H1 (cell line): ENCODE data around the gene OST4. TPM values are rescaled to one million over a fixed set of nuclear protein-coding genes. Genes with fewer than 3 reads are reported as not detected.
A peak's percentile ranks its signal among the peaks of the same experiment; 100 is the strongest.

Source experiments
- CTCF ChIA-PET: fragments of 300-600 bp; sonication (Branson Sonifier 250); formaldehyde crosslinking; loops from one replicate; lab custom pipeline; 2021; ENCODE audit not compliant: partially characterized antibody; lab: Charles Lee
- POLR2A ChIA-PET: fragments of 300-600 bp; sonication (Branson Sonifier 250); formaldehyde crosslinking; loops from one replicate; lab custom pipeline; 2021; ENCODE audit warnings: inconsistent platforms; ENCODE audit not compliant: partially characterized antibody; lab: Charles Lee
- DNase-seq, 2 experiments: peaks; one replicate each; pipeline versions ENCODE4 v3.0.0 to v3.0.0-alpha.2; 2010 to 2022; ENCODE audit warnings: low spot score in 2 of 2, low read depth in 1 of 2, mixed read lengths in 1 of 2
- FAIRE-seq: peaks from 2 replicates; lab custom pipeline; 2011; peaks lifted over from hg19 to GRCh38; lab: Jason Lieb, UNC
- H2AFZ ChIP-seq: 2 replicates; pipeline ENCODE4 v1.8.1; 2012; ENCODE audit warnings: low read length, inconsistent platforms
- H2AK5ac ChIP-seq: 2 replicates; pipeline ENCODE4 v1.6.1; 2013; ENCODE audit warnings: low read depth, low read length
- H2BK120ac ChIP-seq: replicated peaks from 2 replicates; pipeline ENCODE3; 2013; ENCODE audit warnings: low read depth, low read length, inconsistent platforms
- H2BK12ac ChIP-seq: 2 replicates; pipeline ENCODE4 v1.6.1; 2013; ENCODE audit warnings: low read depth, low read length
- H2BK15ac ChIP-seq: 2 replicates; pipeline ENCODE4 v1.6.1; 2013; ENCODE audit warnings: low read length
- H2BK20ac ChIP-seq: 2 replicates; pipeline ENCODE4 v1.6.1; 2013; ENCODE audit warnings: low read length
- H2BK5ac ChIP-seq: 2 replicates; pipeline ENCODE4 v1.6.1; 2013; ENCODE audit warnings: low read depth, low read length
- H3K14ac ChIP-seq: 2 replicates; pipeline ENCODE4 v1.6.1; 2013; ENCODE audit warnings: inconsistent platforms; ENCODE audit not compliant: insufficient read length
- H3K18ac ChIP-seq: 2 replicates; pipeline ENCODE4 v1.6.1; 2013; ENCODE audit warnings: low read length; ENCODE audit errors: extremely low read depth
- H3K23ac ChIP-seq: 2 replicates; pipeline ENCODE4 v1.6.1; 2013; ENCODE audit warnings: inconsistent platforms; ENCODE audit not compliant: insufficient read length
- H3K23me2 ChIP-seq: 2 replicates; pipeline ENCODE4 v1.6.1; 2013; ENCODE audit warnings: low read depth, low read length
- H3K27ac ChIP-seq: 2 replicates; pipeline ENCODE4 v1.6.1; 2011; ENCODE audit warnings: low read depth, low read length, inconsistent platforms
- H3K27me3 ChIP-seq, 4 experiments: replicated peaks in 1 of 4; 1 replicate in 1 of 4; 2 replicates in 3 of 4; pipeline versions ENCODE4 v1.6.1 to v1.8.1; 2011 to 2013; ENCODE audit warnings: low read length in 3 of 4, mild to moderate bottlenecking in 3 of 4, inconsistent platforms in 2 of 4, mixed read lengths in 2 of 4, moderate library complexity in 1 of 4; ENCODE audit not compliant: control insufficient read depth in 3 of 4, insufficient read depth in 3 of 4; ENCODE audit errors: extremely low read depth in 1 of 4
- H3K36me3 ChIP-seq, 4 experiments: 2 replicates each; pipeline versions ENCODE4 v1.6.1 to v1.8.1; 2011 to 2013; ENCODE audit warnings: mild to moderate bottlenecking in 4 of 4, low read length in 3 of 4, moderate library complexity in 2 of 4, control low read depth in 1 of 4, inconsistent platforms in 1 of 4; ENCODE audit not compliant: insufficient read depth in 4 of 4, control insufficient read depth in 2 of 4
- H3K4ac ChIP-seq: replicated peaks from 2 replicates; pipeline ENCODE3; 2013; ENCODE audit warnings: low read length, low read depth, mixed read lengths, inconsistent platforms; ENCODE audit not compliant: insufficient read length
- H3K4me1 ChIP-seq, 4 experiments: replicated peaks in 1 of 4; 1 replicate in 1 of 4; 2 replicates in 3 of 4; pipeline versions ENCODE4 v1.6.1 to v1.8.1; 2011 to 2013; ENCODE audit warnings: low read length in 3 of 4, inconsistent platforms in 2 of 4, mixed read lengths in 1 of 4; ENCODE audit not compliant: insufficient read depth in 4 of 4, control insufficient read depth in 3 of 4
- H3K4me2 ChIP-seq, 2 experiments: 2 replicates each; pipeline versions ENCODE4 v1.6.1 to v1.8.1; 2011 to 2013; ENCODE audit warnings: low read depth in 2 of 2, low read length in 2 of 2, control low read depth in 1 of 2, inconsistent platforms in 1 of 2, mild to moderate bottlenecking in 1 of 2; ENCODE audit not compliant: insufficient read depth in 1 of 2
- H3K4me3 ChIP-seq, 4 experiments: fragments of 200-600, 300-600 bp in 1 of 4; sonication (generic), shearing (Covaris generic), sonication (Bioruptor Twin) in 1 of 4; 2 replicates each; pipeline versions ENCODE4 v1.5.1 to v1.8.1; 2011 to 2016; ENCODE audit warnings: low read length in 4 of 4, low read depth in 3 of 4, control low read depth in 2 of 4, inconsistent platforms in 2 of 4, mild to moderate bottlenecking in 2 of 4, mixed read lengths in 1 of 4, moderate library complexity in 1 of 4; ENCODE audit not compliant: insufficient read depth in 2 of 4; ENCODE audit errors: extremely low read depth in 1 of 4
- H3K56ac ChIP-seq: replicated peaks from 2 replicates; pipeline ENCODE3; 2013; ENCODE audit warnings: low read depth, mild to moderate bottlenecking, mixed read lengths, low read length, inconsistent platforms; ENCODE audit not compliant: insufficient read length
- H3K79me1 ChIP-seq: 2 replicates; pipeline ENCODE4 v1.6.1; 2013; ENCODE audit warnings: low read depth, low read length, control low read depth
- H3K79me2 ChIP-seq, 2 experiments: 2 replicates each; pipeline versions ENCODE4 v1.6.1 to v1.8.1; 2012 to 2013; ENCODE audit warnings: low read length in 2 of 2, mild to moderate bottlenecking in 2 of 2, inconsistent platforms in 1 of 2; ENCODE audit not compliant: insufficient read depth in 2 of 2, control insufficient read depth in 1 of 2
- H3K9ac ChIP-seq, 4 experiments: replicated peaks in 1 of 4; 1 replicate in 1 of 4; 2 replicates in 3 of 4; pipeline versions ENCODE4 v1.6.1 to v1.8.1; 2011 to 2013; ENCODE audit warnings: low read depth in 3 of 4, low read length in 3 of 4, control low read depth in 2 of 4, mild to moderate bottlenecking in 2 of 4, moderate library complexity in 2 of 4, inconsistent platforms in 1 of 4; ENCODE audit errors: extremely low read depth in 1 of 4
- H3K9me3 ChIP-seq, 2 experiments: 2 replicates each; pipeline versions ENCODE4 v1.6.1 to v1.8.1; 2012 to 2013; ENCODE audit warnings: mild to moderate bottlenecking in 2 of 2, moderate library complexity in 2 of 2, control low read depth in 1 of 2, inconsistent platforms in 1 of 2, low read depth in 1 of 2, low read length in 1 of 2, mixed read lengths in 1 of 2; ENCODE audit not compliant: insufficient read depth in 2 of 2
- H4K20me1 ChIP-seq, 2 experiments: replicated peaks in 1 of 2; 2 replicates each; pipeline versions ENCODE3 to v1.8.1; 2011 to 2013; ENCODE audit warnings: inconsistent platforms in 2 of 2, low read length in 2 of 2, mild to moderate bottlenecking in 1 of 2; ENCODE audit not compliant: insufficient read depth in 2 of 2, control insufficient read depth in 1 of 2
- H4K5ac ChIP-seq: 2 replicates; pipeline ENCODE4 v1.6.1; 2013; ENCODE audit warnings: low read length, low read depth, mixed read lengths, inconsistent platforms; ENCODE audit not compliant: insufficient read length
- H4K8ac ChIP-seq: 2 replicates; pipeline ENCODE4 v1.8.0; 2013; ENCODE audit warnings: mild to moderate bottlenecking, moderate library complexity, low read length, inconsistent platforms; ENCODE audit not compliant: insufficient read depth; ENCODE audit errors: extremely low read depth
- H4K91ac ChIP-seq: replicated peaks from 2 replicates; pipeline ENCODE3; 2013; ENCODE audit warnings: low read length, mixed read lengths, inconsistent platforms; ENCODE audit not compliant: insufficient read length
- CEBPB ChIP-seq: IDR thresholded peaks from 2 replicates; pipeline ENCODE4 v1.6.1; 2012; ENCODE audit warnings: low read depth, low read length
- SAP30 ChIP-seq: fragments of 300-600 bp; sonication (generic); IDR thresholded peaks from 2 replicates; pipeline ENCODE4 v1.7.1; 2012; ENCODE audit warnings: low read length, moderate library complexity, mild to moderate bottlenecking, inconsistent platforms; ENCODE audit not compliant: insufficient read depth, insufficient replicate concordance
- WGBS, 2 experiments: shearing (Covaris generic) in 1 of 2; methylation state at CpG; one replicate each; pipeline versions ENCODE4 v1.1.6 to v1.1.7; 2013 to 2015; ENCODE audit warnings: low lambda C conversion rate in 2 of 2, mixed read lengths in 2 of 2, inconsistent platforms in 1 of 2, low coverage in 1 of 2, missing lambda C conversion rate in 1 of 2; ENCODE audit not compliant: insufficient replicate concordance in 2 of 2, insufficient coverage in 1 of 2, insufficient read length in 1 of 2; ENCODE audit errors: extremely low coverage in 1 of 2, missing lambda C conversion rate in 1 of 2; 5-methylcytosine and 5-hydroxymethylcytosine counted together
- polyA plus RNA-seq, 7 experiments: library from polyadenylated mRNA; depleted of rRNA in 3 of 7; stranded (reverse) in 5 of 7; unstranded in 2 of 7; fragments of >200 nt in 5 of 7; fragments of 200-250 nt in 2 of 7; gene quantifications; 1 replicate in 5 of 7; 2 replicates in 1 of 7; 4 replicates in 1 of 7; pipeline versions ENCODE4 v1.2.1 to v1.2.3, GENCODE V29; 2011 to 2013; ENCODE audit warnings: missing spikeins in 2 of 7, mixed read lengths in 2 of 7
- total RNA-seq: library from RNA; stranded (reverse); fragmentation: NEBNext Ultra II Directional; extraction: Animal tissue kit (Norgen Biotek cat#: 25700); gene quantifications from 2 replicates; pipeline ENCODE4 v1.2.1, GENCODE V29; 2021

OST4 gene
- total and polyA plus RNA-seq, 2 of the 8 experiments (the other 6 are each of a cell fraction or from before 2014, with no cell fraction given) = 225 to 865 TPM

GRCh38 chr2:27070653-27071276 is 689 bp downstream of the OST4 start:
- Histone ChIP-seq H3K4me1 (peaks cover 0 to 7% (median 4%) of the 10 kb centered on the region in 4 experiments; a peak in 5 of 7 replicates), H2BK12ac (peak overlapping the region; percentile 28; the same call in 1 of the 2 replicates), H4K20me1 (peaks cover 3 to 6% of the 10 kb centered on the region in 2 experiments), H2BK20ac (no peak overlapping the region), H3K56ac (peak overlapping the region; percentile 72), H4K8ac (peak overlapping the region; percentile 91; the same call in 1 of the 2 replicates), H3K27ac (peak overlapping the region; percentile 71; the same call in 1 of the 2 replicates), H3K36me3 (peaks cover 10 to 31% (median 16%) of the 10 kb centered on the region in 4 experiments; a peak in 7 of 8 replicates), H3K4me3 (peak overlapping the region; percentile 82 to 99 (median 93)), H3K23me2 (peaks cover 14% of the 10 kb centered on the region; the same call in 1 of the 2 replicates), H3K14ac (no peak overlapping the region)
- ChIA-PET CTCF (interaction anchor here (1.4 to 2.7 kb wide), 4 partner anchors 10 to 16 kb away, joined by 3 to 20 read pairs (median 8); no protein-coding TSS in a partner anchor), POLR2A (interaction anchor here (1.0 to 18.5 kb wide), 5 partner anchors 12 to 53 kb away, joined by 3 to 441 read pairs (median 5); partner anchors contain the start of genes ABHD1, AGBL5 and TMEM214)
- WGBS, 2 experiments = 18% methylated on average over 11 of the region's 11 CpGs; no CpG with 5 or more reads in 1 of the 2 experiments
- TF ChIP-seq CEBPB = no peak
- TF ChIP-seq SAP30 = peak; percentile 67
- TF ChIP-seq, all 59 proteins: peak for 1
- Histone ChIP-seq H3K4me2 (peak overlapping the region; percentile 94 to 99), H3K79me2 (peaks cover 0 to 12% of the 10 kb centered on the region in 2 experiments; a peak in 3 of 4 replicates), H3K27me3 (no peaks in the 10 kb centered on the region), H3K4ac (peak overlapping the region; percentile 96), H4K91ac (no peak overlapping the region), H3K9me3 (no peaks in the 10 kb centered on the region), H3K18ac (peak overlapping the region; percentile 51), H2AK5ac (no peak overlapping the region), H2BK15ac (no peak overlapping the region), H4K5ac (no peak overlapping the region), H3K23ac (no peak overlapping the region), H2BK5ac (peak overlapping the region; percentile 55), H3K79me1 (peaks cover 12% of the 10 kb centered on the region; the same call in 1 of the 2 replicates), H2AFZ (no peak overlapping the region), H3K9ac (peak overlapping the region; percentile 78 to 87 (median 86)), H2BK120ac (no peak overlapping the region)
- DNase-seq (no peak), FAIRE-seq (no peak)
